HEK293 (cell line): ENCODE results near the gene SPO11.

ENCODE experiments used
- EGR2 ChIP-seq: fragments of 450-650 bp; formaldehyde crosslinking; IDR thresholded peaks from 2 replicates; pipeline ENCODE4 v1.5.1; 2016; ENCODE audit warnings: low read depth, missing biosample characterization, missing genetic modification characterization
- FEZF1 ChIP-seq: fragments of 450-650 bp; formaldehyde crosslinking; IDR thresholded peaks from 2 replicates; pipeline ENCODE4 v1.5.1; 2016; ENCODE audit warnings: missing biosample characterization, missing genetic modification characterization
- GLIS2 ChIP-seq: fragments of 450-650 bp; formaldehyde crosslinking; IDR thresholded peaks from 2 replicates; pipeline ENCODE4 v1.5.1; 2016; ENCODE audit warnings: missing biosample characterization, missing genetic modification characterization
- MEIS1 ChIP-seq: sonication (generic); formaldehyde crosslinking; IDR thresholded peaks from 2 replicates; pipeline ENCODE4 v1.8.1; 2022; ENCODE audit warnings: missing genetic modification reagents, mild to moderate bottlenecking, borderline replicate concordance
- MZF1 ChIP-seq: fragments of 450-650 bp; formaldehyde crosslinking; IDR thresholded peaks from 2 replicates; pipeline ENCODE4 v1.5.1; 2017; ENCODE audit warnings: missing biosample characterization, missing genetic modification characterization, borderline replicate concordance
- OSR2 ChIP-seq: fragments of 450-650 bp; formaldehyde crosslinking; IDR thresholded peaks from 2 replicates; pipeline ENCODE4 v1.5.1; 2016; ENCODE audit warnings: missing biosample characterization, missing genetic modification characterization
- SALL2 ChIP-seq: fragments of 450-650 bp; formaldehyde crosslinking; IDR thresholded peaks from 2 replicates; pipeline ENCODE4 v1.5.0; 2017; ENCODE audit warnings: missing biosample characterization, mild to moderate bottlenecking, missing genetic modification characterization, borderline replicate concordance
- SP7 ChIP-seq: fragments of 450-650 bp; formaldehyde crosslinking; IDR thresholded peaks from 2 replicates; pipeline ENCODE4 v1.5.1; 2016; ENCODE audit warnings: missing biosample characterization, missing genetic modification characterization
- ZEB2 ChIP-seq: fragments of 450-650 bp; formaldehyde crosslinking; IDR thresholded peaks from 2 replicates; pipeline ENCODE4 v1.5.1; 2016; ENCODE audit warnings: missing biosample characterization, missing genetic modification characterization
- ZNF169 ChIP-seq: fragments of 450-650 bp; formaldehyde crosslinking; IDR thresholded peaks from 2 replicates; pipeline ENCODE4 v1.5.1; 2016; ENCODE audit warnings: missing biosample characterization, missing genetic modification characterization
- ZNF174 ChIP-seq: fragments of 450-650 bp; formaldehyde crosslinking; IDR thresholded peaks from 2 replicates; pipeline ENCODE4 v1.5.0; 2017; ENCODE audit warnings: missing biosample characterization, mild to moderate bottlenecking, missing genetic modification characterization
- ZNF19 ChIP-seq: fragments of 450-650 bp; formaldehyde crosslinking; IDR thresholded peaks from 2 replicates; pipeline ENCODE4; 2016; ENCODE audit warnings: missing biosample characterization, missing genetic modification characterization, low read depth
- ZNF341 ChIP-seq: fragments of 450-650 bp; formaldehyde crosslinking; IDR thresholded peaks from 2 replicates; pipeline ENCODE4; 2016; ENCODE audit warnings: low read depth, missing biosample characterization, missing genetic modification characterization
- ZNF366 ChIP-seq: fragments of 450-650 bp; formaldehyde crosslinking; conservative IDR thresholded peaks from 2 replicates; pipeline ENCODE4 v1.5.1; 2016; ENCODE audit warnings: missing biosample characterization, missing genetic modification characterization
- ZNF394 ChIP-seq: fragments of 450-650 bp; formaldehyde crosslinking; IDR thresholded peaks from 2 replicates; pipeline ENCODE4 v1.5.1; 2016; ENCODE audit warnings: missing biosample characterization, missing genetic modification characterization, mild to moderate bottlenecking, moderate library complexity, borderline replicate concordance
- ZNF529 ChIP-seq: fragments of 450-650 bp; formaldehyde crosslinking; IDR thresholded peaks from 2 replicates; pipeline ENCODE4 v1.5.1; 2017; ENCODE audit warnings: missing genetic modification characterization, missing biosample characterization; ENCODE audit not compliant: insufficient replicate concordance
- ZNF544 ChIP-seq: fragments of 450-650 bp; formaldehyde crosslinking; IDR thresholded peaks from 2 replicates; pipeline ENCODE4 v1.5.0; 2017; ENCODE audit warnings: missing biosample characterization, missing genetic modification characterization
- ZNF664 ChIP-seq: fragments of 450-650 bp; formaldehyde crosslinking; IDR thresholded peaks from 2 replicates; pipeline ENCODE4 v1.5.1; 2016; ENCODE audit warnings: missing biosample characterization, missing genetic modification characterization
- ZNF670 ChIP-seq: fragments of 450-650 bp; formaldehyde crosslinking; IDR thresholded peaks from 2 replicates; pipeline ENCODE4 v1.5.1; 2016; ENCODE audit warnings: missing biosample characterization, missing genetic modification characterization, low read depth
- ZSCAN23 ChIP-seq: fragments of 450-650 bp; formaldehyde crosslinking; IDR thresholded peaks from 2 replicates; pipeline ENCODE4 v1.5.1; 2016; ENCODE audit warnings: missing biosample characterization, missing genetic modification characterization
- TF ChIP-seq, protein P1 (sequence below): fragments of 450-650 bp; formaldehyde crosslinking; IDR thresholded peaks from 2 replicates; pipeline ENCODE4 v1.5.1; 2016; ENCODE audit warnings: missing biosample characterization, missing genetic modification characterization
- TF ChIP-seq, protein P2 (sequence below): fragments of 450-650 bp; formaldehyde crosslinking; IDR thresholded peaks from 2 replicates; pipeline ENCODE4 v1.5.1; 2016; ENCODE audit warnings: missing biosample characterization, missing genetic modification characterization, borderline replicate concordance
- TF ChIP-seq, protein P3 (sequence below): fragments of 450-650 bp; formaldehyde crosslinking; IDR thresholded peaks from 2 replicates; pipeline ENCODE4 v1.5.1; 2016; ENCODE audit warnings: missing biosample characterization, missing genetic modification characterization
- TF ChIP-seq, protein P4 (sequence below): fragments of 450-650 bp; formaldehyde crosslinking; IDR thresholded peaks from 2 replicates; pipeline ENCODE4 v1.5.1; 2017; ENCODE audit warnings: missing biosample characterization, mild to moderate bottlenecking, missing genetic modification characterization, moderate library complexity
- TF ChIP-seq, protein P5 (sequence below): fragments of 450-650 bp; formaldehyde crosslinking; IDR thresholded peaks from 2 replicates; pipeline ENCODE4 v1.5.1; 2016; ENCODE audit warnings: missing biosample characterization, missing genetic modification characterization, low read depth
- TF ChIP-seq, protein P6 (sequence below): fragments of 450-650 bp; formaldehyde crosslinking; IDR thresholded peaks from 2 replicates; pipeline ENCODE4 v1.5.0; 2017; ENCODE audit warnings: missing biosample characterization, missing genetic modification characterization, borderline replicate concordance

The SPO11 gene

DNA sequence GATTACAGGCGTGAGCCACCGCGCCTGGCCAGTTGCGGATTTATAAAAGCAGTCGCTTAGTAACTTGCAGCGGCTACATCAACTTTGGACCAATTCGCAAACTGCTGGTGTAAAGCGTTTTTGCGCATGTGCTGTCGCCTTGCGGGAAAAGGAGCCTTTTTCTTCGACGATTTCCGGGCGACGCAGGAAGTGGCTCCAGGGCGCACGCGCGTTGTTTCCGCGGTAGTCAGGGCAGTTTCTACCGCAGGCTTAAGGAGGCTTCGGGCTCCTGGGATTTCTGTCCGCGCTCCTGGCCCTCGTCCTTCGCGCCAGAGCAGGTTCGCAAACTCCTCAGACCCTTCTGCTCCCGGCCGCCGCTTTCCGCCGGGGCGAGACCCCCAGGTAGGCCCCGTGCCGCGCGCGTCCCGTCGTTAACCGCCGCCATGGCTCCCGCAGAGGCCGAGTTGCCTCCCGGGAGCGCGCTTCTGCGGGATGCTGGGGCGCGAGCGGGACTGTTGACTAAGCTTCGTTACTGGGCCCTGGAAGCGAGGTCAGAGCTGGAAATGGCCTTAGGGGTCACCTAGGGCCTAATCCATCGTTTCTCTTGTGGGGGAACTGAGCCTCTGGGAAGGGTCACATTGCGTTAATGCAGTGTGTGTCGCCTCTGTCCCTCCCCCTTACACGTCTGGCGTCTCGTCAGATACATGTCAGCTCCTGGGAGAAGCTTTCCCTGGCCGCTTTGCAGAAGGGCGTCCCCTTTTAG lies 21.6 kb downstream of the SPO11 start, which contains the start of gene RAE1 (continued):
- TF ChIP-seq ZNF664 (tag by site-specific recombination) (no peak), OSR2 (peak; percentile 67), ZNF529 (tag by site-specific recombination) (no peak), ZNF341 (no peak), ZNF169 (tag by site-specific recombination) (no peak), MEIS1 (CRISPR knock-in tag) (no peak), GLIS2 (peak; percentile 68), ZNF366 (tag by site-specific recombination) (no peak), EGR2 (tag by site-specific recombination) (no peak), ZNF544 (tag by site-specific recombination) (no peak), ZNF670 (tag by site-specific recombination) (no peak), ZEB2 (tag by site-specific recombination) (0 out of 2 replicates have a peak, but pooled peaks have one; percentile 32), SP7 (peak; percentile 66), ZNF174 (tag by site-specific recombination) (no peak), ZNF19 (tag by site-specific recombination) (no peak), ZNF394 (no peak), SALL2 (tag by site-specific recombination) (no peak), FEZF1 (no peak), ZSCAN23 (tag by site-specific recombination) (no peak), MZF1 (tag by site-specific recombination) (no peak)
- TF ChIP-seq, protein P1, sequence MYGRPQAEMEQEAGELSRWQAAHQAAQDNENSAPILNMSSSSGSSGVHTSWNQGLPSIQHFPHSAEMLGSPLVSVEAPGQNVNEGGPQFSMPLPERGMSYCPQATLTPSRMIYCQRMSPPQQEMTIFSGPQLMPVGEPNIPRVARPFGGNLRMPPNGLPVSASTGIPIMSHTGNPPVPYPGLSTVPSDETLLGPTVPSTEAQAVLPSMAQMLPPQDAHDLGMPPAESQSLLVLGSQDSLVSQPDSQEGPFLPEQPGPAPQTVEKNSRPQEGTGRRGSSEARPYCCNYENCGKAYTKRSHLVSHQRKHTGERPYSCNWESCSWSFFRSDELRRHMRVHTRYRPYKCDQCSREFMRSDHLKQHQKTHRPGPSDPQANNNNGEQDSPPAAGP (tag by site-specific recombination) = no peak
- TF ChIP-seq, protein P2, sequence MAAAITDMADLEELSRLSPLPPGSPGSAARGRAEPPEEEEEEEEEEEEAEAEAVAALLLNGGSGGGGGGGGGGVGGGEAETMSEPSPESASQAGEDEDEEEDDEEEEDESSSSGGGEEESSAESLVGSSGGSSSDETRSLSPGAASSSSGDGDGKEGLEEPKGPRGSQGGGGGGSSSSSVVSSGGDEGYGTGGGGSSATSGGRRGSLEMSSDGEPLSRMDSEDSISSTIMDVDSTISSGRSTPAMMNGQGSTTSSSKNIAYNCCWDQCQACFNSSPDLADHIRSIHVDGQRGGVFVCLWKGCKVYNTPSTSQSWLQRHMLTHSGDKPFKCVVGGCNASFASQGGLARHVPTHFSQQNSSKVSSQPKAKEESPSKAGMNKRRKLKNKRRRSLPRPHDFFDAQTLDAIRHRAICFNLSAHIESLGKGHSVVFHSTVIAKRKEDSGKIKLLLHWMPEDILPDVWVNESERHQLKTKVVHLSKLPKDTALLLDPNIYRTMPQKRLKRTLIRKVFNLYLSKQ (tag by site-specific recombination) = no peak
- TF ChIP-seq, protein P3, sequence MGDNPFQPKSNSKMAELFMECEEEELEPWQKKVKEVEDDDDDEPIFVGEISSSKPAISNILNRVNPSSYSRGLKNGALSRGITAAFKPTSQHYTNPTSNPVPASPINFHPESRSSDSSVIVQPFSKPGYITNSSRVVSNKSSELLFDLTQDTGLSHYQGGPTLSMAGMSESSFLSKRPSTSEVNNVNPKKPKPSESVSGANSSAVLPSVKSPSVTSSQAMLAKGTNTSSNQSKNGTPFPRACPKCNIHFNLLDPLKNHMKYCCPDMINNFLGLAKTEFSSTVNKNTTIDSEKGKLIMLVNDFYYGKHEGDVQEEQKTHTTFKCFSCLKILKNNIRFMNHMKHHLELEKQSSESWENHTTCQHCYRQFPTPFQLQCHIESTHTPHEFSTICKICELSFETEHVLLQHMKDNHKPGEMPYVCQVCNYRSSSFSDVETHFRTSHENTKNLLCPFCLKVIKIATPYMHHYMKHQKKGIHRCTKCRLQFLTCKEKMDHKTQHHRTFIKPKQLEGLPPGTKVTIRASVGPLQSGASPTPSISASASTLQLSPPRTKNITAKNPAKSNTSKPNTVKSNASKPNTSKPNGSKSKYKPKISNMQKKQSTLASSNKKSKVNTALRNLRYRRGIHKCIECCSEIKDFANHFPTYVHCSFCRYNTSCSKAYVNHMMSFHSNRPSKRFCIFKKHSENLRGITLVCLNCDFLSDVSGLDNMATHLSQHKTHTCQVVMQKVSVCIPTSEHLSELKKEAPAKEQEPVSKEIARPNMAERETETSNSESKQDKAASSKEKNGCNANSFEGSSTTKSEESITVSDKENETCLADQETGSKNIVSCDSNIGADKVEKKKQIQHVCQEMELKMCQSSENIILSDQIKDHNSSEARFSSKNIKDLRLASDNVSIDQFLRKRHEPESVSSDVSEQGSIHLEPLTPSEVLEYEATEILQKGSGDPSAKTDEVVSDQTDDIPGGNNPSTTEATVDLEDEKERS (tag by site-specific recombination) = no peak
- TF ChIP-seq, protein P4, sequence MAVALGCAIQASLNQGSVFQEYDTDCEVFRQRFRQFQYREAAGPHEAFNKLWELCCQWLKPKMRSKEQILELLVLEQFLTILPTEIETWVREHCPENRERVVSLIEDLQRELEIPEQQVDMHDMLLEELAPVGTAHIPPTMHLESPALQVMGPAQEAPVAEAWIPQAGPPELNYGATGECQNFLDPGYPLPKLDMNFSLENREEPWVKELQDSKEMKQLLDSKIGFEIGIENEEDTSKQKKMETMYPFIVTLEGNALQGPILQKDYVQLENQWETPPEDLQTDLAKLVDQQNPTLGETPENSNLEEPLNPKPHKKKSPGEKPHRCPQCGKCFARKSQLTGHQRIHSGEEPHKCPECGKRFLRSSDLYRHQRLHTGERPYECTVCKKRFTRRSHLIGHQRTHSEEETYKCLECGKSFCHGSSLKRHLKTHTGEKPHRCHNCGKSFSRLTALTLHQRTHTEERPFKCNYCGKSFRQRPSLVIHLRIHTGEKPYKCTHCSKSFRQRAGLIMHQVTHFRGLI (tag by site-specific recombination) = no peak
- TF ChIP-seq, protein P5, sequence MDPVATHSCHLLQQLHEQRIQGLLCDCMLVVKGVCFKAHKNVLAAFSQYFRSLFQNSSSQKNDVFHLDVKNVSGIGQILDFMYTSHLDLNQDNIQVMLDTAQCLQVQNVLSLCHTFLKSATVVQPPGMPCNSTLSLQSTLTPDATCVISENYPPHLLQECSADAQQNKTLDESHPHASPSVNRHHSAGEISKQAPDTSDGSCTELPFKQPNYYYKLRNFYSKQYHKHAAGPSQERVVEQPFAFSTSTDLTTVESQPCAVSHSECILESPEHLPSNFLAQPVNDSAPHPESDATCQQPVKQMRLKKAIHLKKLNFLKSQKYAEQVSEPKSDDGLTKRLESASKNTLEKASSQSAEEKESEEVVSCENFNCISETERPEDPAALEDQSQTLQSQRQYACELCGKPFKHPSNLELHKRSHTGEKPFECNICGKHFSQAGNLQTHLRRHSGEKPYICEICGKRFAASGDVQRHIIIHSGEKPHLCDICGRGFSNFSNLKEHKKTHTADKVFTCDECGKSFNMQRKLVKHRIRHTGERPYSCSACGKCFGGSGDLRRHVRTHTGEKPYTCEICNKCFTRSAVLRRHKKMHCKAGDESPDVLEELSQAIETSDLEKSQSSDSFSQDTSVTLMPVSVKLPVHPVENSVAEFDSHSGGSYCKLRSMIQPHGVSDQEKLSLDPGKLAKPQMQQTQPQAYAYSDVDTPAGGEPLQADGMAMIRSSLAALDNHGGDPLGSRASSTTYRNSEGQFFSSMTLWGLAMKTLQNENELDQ = no peak
- TF ChIP-seq, protein P6, sequence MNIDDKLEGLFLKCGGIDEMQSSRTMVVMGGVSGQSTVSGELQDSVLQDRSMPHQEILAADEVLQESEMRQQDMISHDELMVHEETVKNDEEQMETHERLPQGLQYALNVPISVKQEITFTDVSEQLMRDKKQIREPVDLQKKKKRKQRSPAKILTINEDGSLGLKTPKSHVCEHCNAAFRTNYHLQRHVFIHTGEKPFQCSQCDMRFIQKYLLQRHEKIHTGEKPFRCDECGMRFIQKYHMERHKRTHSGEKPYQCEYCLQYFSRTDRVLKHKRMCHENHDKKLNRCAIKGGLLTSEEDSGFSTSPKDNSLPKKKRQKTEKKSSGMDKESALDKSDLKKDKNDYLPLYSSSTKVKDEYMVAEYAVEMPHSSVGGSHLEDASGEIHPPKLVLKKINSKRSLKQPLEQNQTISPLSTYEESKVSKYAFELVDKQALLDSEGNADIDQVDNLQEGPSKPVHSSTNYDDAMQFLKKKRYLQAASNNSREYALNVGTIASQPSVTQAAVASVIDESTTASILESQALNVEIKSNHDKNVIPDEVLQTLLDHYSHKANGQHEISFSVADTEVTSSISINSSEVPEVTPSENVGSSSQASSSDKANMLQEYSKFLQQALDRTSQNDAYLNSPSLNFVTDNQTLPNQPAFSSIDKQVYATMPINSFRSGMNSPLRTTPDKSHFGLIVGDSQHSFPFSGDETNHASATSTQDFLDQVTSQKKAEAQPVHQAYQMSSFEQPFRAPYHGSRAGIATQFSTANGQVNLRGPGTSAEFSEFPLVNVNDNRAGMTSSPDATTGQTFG (tag by site-specific recombination) = no peak
